Inflammatory macrophage treated with lipopolysaccharide for 1 hour (primary cell): ENCODE data around the gene ABHD11.
"Not testable (repeated sequence)": the region's sequence is repeated elsewhere in the genome, so short reads cannot be mapped to it uniquely, and the experiment has no call there.

Experiments used
- DNase-seq, 2 donors: peaks; one replicate each; pipeline ENCODE4 v3.0.0-alpha.2; 2020 to 2022

Gene ABHD11

GRCh38 chr7:73742753-73743641, 4.4 kb upstream of the ABHD11 start:
- DNase-seq = no peak

- no peak for DNase-seq
Measured at GRCh38 chr7:73742338-73742752, 3.7 kb upstream of the ABHD11 start.

GRCh38 chr7:73741600-73741999, 3.0 kb upstream of the ABHD11 start:
- DNase-seq = no peak

- DNase-seq = no peak
Measured at GRCh38 chr7:73740771-73741170, 2.2 kb upstream of the ABHD11 start.

GRCh38 chr7:73740212-73740611, 1.6 kb upstream of the ABHD11 start:
- DNase-seq = no peak

GRCh38 chr7:73739387-73739767, 775 bp upstream of the ABHD11 start:
- no peak for DNase-seq

GRCh38 chr7:73738220-73738611, 386 bp downstream of the ABHD11 start:
- DNase-seq = peak; percentile 22 to 45

- no peak for DNase-seq
Measured at GRCh38 chr7:73737491-73738219, 947 bp downstream of the ABHD11 start.

GRCh38 chr7:73736885-73737284, 1.7 kb downstream of the ABHD11 start:
- no peak for DNase-seq

GRCh38 chr7:73735528-73735905, 3.1 kb downstream of the ABHD11 start:
- no peak for DNase-seq

GRCh38 chr7:73734619-73735527, 3.7 kb downstream of the ABHD11 start:
- peak; percentile 67 to 91 for DNase-seq

GRCh38 chr7:73732397-73732796, 6.2 kb downstream of the ABHD11 start:
- no peak for DNase-seq

GRCh38 chr7:73730485-73730884, 8.1 kb downstream of the ABHD11 start:
- no peak for DNase-seq

GRCh38 chr7:73728551-73728950, 10.1 kb downstream of the ABHD11 start:
- DNase-seq = no peak

GRCh38 chr7:73727952-73728351, 10.7 kb downstream of the ABHD11 start:
- DNase-seq = peak in 1 of 2 donors; percentile 9

- no peak for DNase-seq
Measured at GRCh38 chr7:73726083-73726466, 12.5 kb downstream of the ABHD11 start.

- DNase-seq = no peak
Measured at GRCh38 chr7:73723813-73724212, 14.8 kb downstream of the ABHD11 start.

- DNase-seq = no peak
Measured at GRCh38 chr7:73722785-73723184, 15.8 kb downstream of the ABHD11 start.

GRCh38 chr7:73722182-73722581, 16.4 kb downstream of the ABHD11 start:
- not testable (repeated sequence) for DNase-seq

- DNase-seq = no peak
Measured at GRCh38 chr7:73721377-73721817, 17.2 kb downstream of the ABHD11 start.

GRCh38 chr7:73720443-73720842, 18.2 kb downstream of the ABHD11 start:
- DNase-seq = not testable (repeated sequence)

- no peak for DNase-seq
Measured at GRCh38 chr7:73719806-73720169, 18.8 kb downstream of the ABHD11 start.
